ENCODE data around the gene RBMS3.

RBMS3 gene

GRCh38 chr3:29760226-29760685, 479.4 kb downstream of the RBMS3 start:
- no peak overlapping the region for H3K27ac ChIP-seq (ENCODE audit: low read depth, low read length)
- no peaks in the 10 kb centered on the region for H3K36me3 ChIP-seq (ENCODE audit: control insufficient read depth, insufficient read depth, low read length)
- no peak overlapping the region for H3K9ac ChIP-seq (ENCODE audit: low read length)
- peaks cover 12% of the 10 kb centered on the region for H3K4me1 ChIP-seq (ENCODE audit: control insufficient read depth, insufficient read depth, low read length)
- H3K4me3 ChIP-seq (ENCODE audit: low read depth, low read length): no peak overlapping the region
- H3K27me3 ChIP-seq (ENCODE audit: control insufficient read depth, insufficient read depth, low read length): no peaks in the 10 kb centered on the region
- H3K9me3 ChIP-seq (ENCODE audit: control insufficient read depth, insufficient read depth, low read depth, low read length): no peaks in the 10 kb centered on the region

- Histone ChIP-seq H3K27me3 (ENCODE audit: control insufficient read depth, insufficient read depth, low read length) (no peaks in the 10 kb centered on the region), H3K36me3 (ENCODE audit: control insufficient read depth, insufficient read depth, low read length) (no peaks in the 10 kb centered on the region), H3K9me3 (ENCODE audit: control insufficient read depth, insufficient read depth, low read depth, low read length) (no peaks in the 10 kb centered on the region), H3K9ac (ENCODE audit: low read length) (no peak overlapping the region), H3K4me3 (ENCODE audit: low read depth, low read length) (no peak overlapping the region), H3K4me1 (ENCODE audit: control insufficient read depth, insufficient read depth, low read length) (peaks cover 9% of the 10 kb centered on the region), H3K27ac (ENCODE audit: low read depth, low read length) (no peak overlapping the region)
These were observed 480.6 kb downstream of the RBMS3 start for GRCh38 chr3:29761517-29761916.

- Histone ChIP-seq H3K9me3 (ENCODE audit: control insufficient read depth, insufficient read depth, low read depth, low read length) (no peaks in the 10 kb centered on the region), H3K27me3 (ENCODE audit: control insufficient read depth, insufficient read depth, low read length) (no peaks in the 10 kb centered on the region), H3K9ac (ENCODE audit: low read length) (no peak overlapping the region), H3K36me3 (ENCODE audit: control insufficient read depth, insufficient read depth, low read length) (no peaks in the 10 kb centered on the region), H3K4me1 (ENCODE audit: control insufficient read depth, insufficient read depth, low read length) (no peaks in the 10 kb centered on the region), H3K4me3 (ENCODE audit: low read depth, low read length) (no peak overlapping the region), H3K27ac (ENCODE audit: low read depth, low read length) (no peak overlapping the region)
These were observed 482.2 kb downstream of the RBMS3 start for GRCh38 chr3:29763115-29763514.

- Histone ChIP-seq H3K9me3 (ENCODE audit: control insufficient read depth, insufficient read depth, low read depth, low read length) (no peaks in the 10 kb centered on the region), H3K27me3 (ENCODE audit: control insufficient read depth, insufficient read depth, low read length) (no peaks in the 10 kb centered on the region), H3K4me1 (ENCODE audit: control insufficient read depth, insufficient read depth, low read length) (no peaks in the 10 kb centered on the region), H3K9ac (ENCODE audit: low read length) (no peak overlapping the region), H3K36me3 (ENCODE audit: control insufficient read depth, insufficient read depth, low read length) (no peaks in the 10 kb centered on the region), H3K27ac (ENCODE audit: low read depth, low read length) (no peak overlapping the region), H3K4me3 (ENCODE audit: low read depth, low read length) (no peak overlapping the region)
These were observed 483.2 kb downstream of the RBMS3 start for GRCh38 chr3:29764041-29764440.

GRCh38 chr3:29764603-29765254, 483.9 kb downstream of the RBMS3 start:
- Histone ChIP-seq H3K27ac (ENCODE audit: low read depth, low read length) (no peak overlapping the region), H3K36me3 (ENCODE audit: control insufficient read depth, insufficient read depth, low read length) (no peaks in the 10 kb centered on the region), H3K4me1 (ENCODE audit: control insufficient read depth, insufficient read depth, low read length) (no peaks in the 10 kb centered on the region), H3K27me3 (ENCODE audit: control insufficient read depth, insufficient read depth, low read length) (no peaks in the 10 kb centered on the region), H3K9ac (ENCODE audit: low read length) (no peak overlapping the region), H3K4me3 (ENCODE audit: low read depth, low read length) (no peak overlapping the region), H3K9me3 (ENCODE audit: control insufficient read depth, insufficient read depth, low read depth, low read length) (no peaks in the 10 kb centered on the region)

GRCh38 chr3:29771602-29772001, 490.7 kb downstream of the RBMS3 start:
- no peak overlapping the region for H3K9ac ChIP-seq (ENCODE audit: low read length)
- peaks cover 9% of the 10 kb centered on the region for H3K4me1 ChIP-seq (ENCODE audit: control insufficient read depth, insufficient read depth, low read length)
- no peaks in the 10 kb centered on the region for H3K9me3 ChIP-seq (ENCODE audit: control insufficient read depth, insufficient read depth, low read depth, low read length)
- no peak overlapping the region for H3K27ac ChIP-seq (ENCODE audit: low read depth, low read length)
- no peak overlapping the region for H3K4me3 ChIP-seq (ENCODE audit: low read depth, low read length)
- H3K27me3 ChIP-seq (ENCODE audit: control insufficient read depth, insufficient read depth, low read length): no peaks in the 10 kb centered on the region
- H3K36me3 ChIP-seq (ENCODE audit: control insufficient read depth, insufficient read depth, low read length): no peaks in the 10 kb centered on the region

GRCh38 chr3:29772436-29772835, 491.6 kb downstream of the RBMS3 start:
- Histone ChIP-seq H3K36me3 (ENCODE audit: control insufficient read depth, insufficient read depth, low read length) (no peaks in the 10 kb centered on the region), H3K4me1 (ENCODE audit: control insufficient read depth, insufficient read depth, low read length) (peaks cover 9% of the 10 kb centered on the region), H3K27ac (ENCODE audit: low read depth, low read length) (no peak overlapping the region), H3K27me3 (ENCODE audit: control insufficient read depth, insufficient read depth, low read length) (no peaks in the 10 kb centered on the region), H3K9ac (ENCODE audit: low read length) (no peak overlapping the region), H3K4me3 (ENCODE audit: low read depth, low read length) (no peak overlapping the region), H3K9me3 (ENCODE audit: control insufficient read depth, insufficient read depth, low read depth, low read length) (no peaks in the 10 kb centered on the region)

GRCh38 chr3:29773481-29773880, 492.6 kb downstream of the RBMS3 start:
- Histone ChIP-seq H3K27ac (ENCODE audit: low read depth, low read length) (no peak overlapping the region), H3K9ac (ENCODE audit: low read length) (no peak overlapping the region), H3K36me3 (ENCODE audit: control insufficient read depth, insufficient read depth, low read length) (no peaks in the 10 kb centered on the region)

GRCh38 chr3:29775340-29775739, 494.5 kb downstream of the RBMS3 start:
- Histone ChIP-seq H3K9ac (ENCODE audit: low read length) (no peak overlapping the region), H3K27me3 (ENCODE audit: control insufficient read depth, insufficient read depth, low read length) (no peaks in the 10 kb centered on the region), H3K9me3 (ENCODE audit: control insufficient read depth, insufficient read depth, low read depth, low read length) (no peaks in the 10 kb centered on the region), H3K36me3 (ENCODE audit: control insufficient read depth, insufficient read depth, low read length) (no peaks in the 10 kb centered on the region), H3K27ac (ENCODE audit: low read depth, low read length) (no peak overlapping the region), H3K4me1 (ENCODE audit: control insufficient read depth, insufficient read depth, low read length) (peaks cover 9% of the 10 kb centered on the region), H3K4me3 (ENCODE audit: low read depth, low read length) (no peak overlapping the region)

More at GRCh38 chr3:29773481-29773880, 492.6 kb downstream of the RBMS3 start:
- Histone ChIP-seq H3K27me3 (ENCODE audit: control insufficient read depth, insufficient read depth, low read length) (no peaks in the 10 kb centered on the region), H3K4me3 (ENCODE audit: low read depth, low read length) (no peak overlapping the region), H3K9me3 (ENCODE audit: control insufficient read depth, insufficient read depth, low read depth, low read length) (no peaks in the 10 kb centered on the region), H3K4me1 (ENCODE audit: control insufficient read depth, insufficient read depth, low read length) (peaks cover 9% of the 10 kb centered on the region)

GRCh38 chr3:29777869-29778268, 497.0 kb downstream of the RBMS3 start:
- H3K27me3 ChIP-seq (ENCODE audit: control insufficient read depth, insufficient read depth, low read length): no peaks in the 10 kb centered on the region
- H3K4me3 ChIP-seq (ENCODE audit: low read depth, low read length): no peak overlapping the region
- H3K27ac ChIP-seq (ENCODE audit: low read depth, low read length): no peak overlapping the region
- H3K9ac ChIP-seq (ENCODE audit: low read length): no peak overlapping the region
- H3K36me3 ChIP-seq (ENCODE audit: control insufficient read depth, insufficient read depth, low read length): no peaks in the 10 kb centered on the region
- H3K9me3 ChIP-seq (ENCODE audit: control insufficient read depth, insufficient read depth, low read depth, low read length): no peaks in the 10 kb centered on the region; the same call in 1 of the 2 replicates
- H3K4me1 ChIP-seq (ENCODE audit: control insufficient read depth, insufficient read depth, low read length): no peaks in the 10 kb centered on the region; the same call in none of the 2 replicates

GRCh38 chr3:29789686-29790085, 508.8 kb downstream of the RBMS3 start:
- Histone ChIP-seq H3K27me3 (ENCODE audit: control insufficient read depth, insufficient read depth, low read length) (no peaks in the 10 kb centered on the region), H3K9me3 (ENCODE audit: control insufficient read depth, insufficient read depth, low read depth, low read length) (no peaks in the 10 kb centered on the region), H3K36me3 (ENCODE audit: control insufficient read depth, insufficient read depth, low read length) (no peaks in the 10 kb centered on the region), H3K9ac (ENCODE audit: low read length) (no peak overlapping the region), H3K4me1 (ENCODE audit: control insufficient read depth, insufficient read depth, low read length) (no peaks in the 10 kb centered on the region), H3K4me3 (ENCODE audit: low read depth, low read length) (no peak overlapping the region), H3K27ac (ENCODE audit: low read depth, low read length) (no peak overlapping the region)
